Esophagus squamous epithelium (tissue), 5 donors: ENCODE measurements around the gene RNF220. TPM values are rescaled to one million over a fixed set of nuclear protein-coding genes. Genes with fewer than 3 reads are reported as not detected.

Experiments
- DNase-seq: peaks from one replicate; lab custom pipeline; 2025; lab: John Stamatoyannopoulos, UW
- H3K27ac ChIP-seq, 4 donors: fragments of 200-600 bp; sonication (generic); one replicate each; pipeline ENCODE4 v1.5.1; 2016 to 2019; ENCODE audit warnings: mild to moderate bottlenecking in 1 of 4
- H3K27me3 ChIP-seq, 4 donors: fragments of 200-600 bp; sonication (generic); 1 replicate in 3 of 4; 2 replicates in 1 of 4; pipeline versions ENCODE4 v1.5.1 to v1.6.0; 2017 to 2021; ENCODE audit warnings: antibody characterized with exemption in 1 of 4
- H3K36me3 ChIP-seq, 3 donors: fragments of 200-600 bp; sonication (generic); one replicate each; pipeline ENCODE4 v1.5.1; 2016 to 2019
- H3K4me1 ChIP-seq, 3 donors: fragments of 200-600 bp; sonication (generic); one replicate each; pipeline ENCODE4 v1.5.1; 2017 to 2019
- H3K4me3 ChIP-seq, 4 donors: fragments of 200-600 bp; sonication (generic); 1 replicate in 3 of 4; 2 replicates in 1 of 4; pipeline ENCODE4 v1.5.1; 2016 to 2019; ENCODE audit warnings: mild to moderate bottlenecking in 2 of 4, moderate library complexity in 1 of 4
- H3K9me3 ChIP-seq, 3 donors: fragments of 200-600 bp; sonication (generic); one replicate each; pipeline ENCODE4 v1.5.1; 2016 to 2019
- CTCF ChIP-seq, 6 experiments: fragments of 450-650 bp in 4 of 6; fragments of 200-600 bp in 2 of 6; sonication (generic) in 2 of 6; IDR thresholded peaks; one replicate each; pipeline ENCODE4 v1.5.1; 2016 to 2019; ENCODE audit warnings: antibody characterized with exemption in 6 of 6, mild to moderate bottlenecking in 4 of 6, moderate library complexity in 4 of 6
- POLR2A ChIP-seq, 4 donors: fragments of 450-650 bp; IDR thresholded peaks; one replicate each; pipeline ENCODE4 v1.6.1; 2017; ENCODE audit warnings: antibody characterized with exemption in 4 of 4, mild to moderate bottlenecking in 4 of 4, moderate library complexity in 3 of 4
- WGBS, 2 donors: methylation state at CpG; one replicate each; pipeline ENCODE4 v1.1.5; 2018; 5-methylcytosine and 5-hydroxymethylcytosine counted together
- intact Hi-C: fragments of 100-400 bp; cut with DNase I; formaldehyde crosslinking; loops from one replicate; pipeline ENCODE4 v1.15.0; 2022
- total RNA-seq, 4 donors: library from RNA; depleted of rRNA; stranded (reverse); fragments of >200 nt; gene quantifications; one replicate each; pipeline ENCODE4 v1.1.0, GENCODE V29; 2016
- donor health status: DM: yes; HTN: yes; CAD: no.

RNF220 gene
- total RNA-seq, 4 donors from 2014 or later = 44.8 to 111 (median 60.3) TPM

- no peak for TF ChIP-seq POLR2A (IDR thresholded peaks at IDR 0.05)
- TF ChIP-seq CTCF (IDR thresholded peaks at IDR 0.05) = no peak
- Histone ChIP-seq H3K4me1 (peaks cover 0 to 15% (median 9%) of the 10 kb centered on the region in 3 donors), H3K4me3 (no peak overlapping the region), H3K27me3 (peaks cover 0 to 31% (median 2%) of the 10 kb centered on the region in 4 donors), H3K36me3 (no peaks in the 10 kb centered on the region), H3K9me3 (no peaks in the 10 kb centered on the region), H3K27ac (peak overlapping the region in 2 of 4 donors; percentile 50 to 58)
- no peak for DNase-seq
- WGBS, 2 donors = 45 to 76% methylated on average over 3 of the region's 3 CpGs
- intact Hi-C loops = no loop called here
Observed at GRCh38 chr1:44620072-44620471, 215.0 kb downstream of the RNF220 start.

DNA sequence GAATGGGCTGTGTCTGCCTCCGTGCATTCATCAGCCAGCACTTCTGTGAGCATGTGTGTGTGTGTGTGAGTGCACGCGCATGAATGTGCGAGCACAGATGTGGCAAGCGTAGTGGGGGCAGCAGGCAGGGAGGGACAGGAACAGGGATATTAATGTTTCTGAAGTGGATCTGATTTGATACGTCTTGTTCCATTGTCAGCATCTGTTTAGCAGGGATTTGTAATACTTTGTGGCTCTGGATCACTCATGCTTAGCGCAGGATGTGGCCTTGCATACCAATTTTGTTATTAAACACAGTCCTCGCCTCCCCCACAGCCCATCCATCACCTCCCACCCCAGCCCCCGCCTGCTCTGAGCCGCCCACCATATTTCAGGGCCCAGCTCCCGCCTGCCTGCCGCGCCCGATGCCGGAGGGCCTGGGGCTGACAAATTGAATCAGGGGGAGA is 216.8 kb downstream of the RNF220 start:
- 77 to 87% methylated on average over 9 to 12 of the region's 15 CpGs for WGBS, 2 donors

DNA sequence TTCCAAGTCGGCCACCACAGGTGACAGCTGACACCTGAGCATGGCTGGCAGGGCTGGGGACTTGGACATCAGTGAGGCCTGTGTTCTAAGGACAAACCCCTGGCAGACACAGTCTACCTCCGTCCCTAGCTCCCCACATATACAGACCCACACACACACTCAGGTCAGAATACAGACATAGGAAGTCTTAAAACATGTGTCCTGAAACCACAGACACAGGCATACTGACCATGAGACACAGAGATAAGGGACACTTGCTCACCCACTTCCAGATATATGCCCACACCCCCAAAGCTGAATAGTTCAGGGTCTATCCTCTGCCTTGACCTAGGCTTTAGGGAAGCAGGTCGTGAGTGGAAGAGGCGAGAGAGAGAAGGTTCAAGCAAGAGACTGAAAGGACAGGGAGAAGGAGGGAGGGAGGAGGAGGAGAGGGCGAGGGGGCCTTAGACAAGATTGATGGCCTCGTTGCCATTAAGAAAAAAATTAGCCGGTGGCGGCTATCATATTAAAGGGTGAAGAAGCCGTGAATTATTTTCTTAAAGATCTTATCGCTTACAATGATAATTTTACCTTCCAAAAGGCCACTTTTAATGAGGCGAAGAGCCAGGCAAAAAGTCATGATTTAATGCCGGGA is 219.3 kb downstream of the RNF220 start:
- WGBS, 2 donors = 85 to 87% methylated on average over 10 to 11 of the region's 12 CpGs
- Histone ChIP-seq H3K27me3 (no peaks in the 10 kb centered on the region), H3K27ac (no peak overlapping the region), H3K9me3 (no peaks in the 10 kb centered on the region), H3K4me1 (no peaks in the 10 kb centered on the region), H3K36me3 (no peaks in the 10 kb centered on the region), H3K4me3 (no peak overlapping the region)
- TF ChIP-seq POLR2A (IDR thresholded peaks at IDR 0.05) (no peak), CTCF (IDR thresholded peaks at IDR 0.05) (no peak)
- no peak for DNase-seq
- intact Hi-C loops = no loop called here

More for the DNA sequence above, 216.8 kb downstream of the RNF220 start:
- no peak for TF ChIP-seq CTCF (IDR thresholded peaks at IDR 0.05)
- no peak for TF ChIP-seq POLR2A (IDR thresholded peaks at IDR 0.05)
- no peaks in the 10 kb centered on the region for H3K9me3 ChIP-seq
- no peak for DNase-seq
- H3K27me3 ChIP-seq = peaks cover 0 to 16% (median 2%) of the 10 kb centered on the region in 4 donors
- intact Hi-C loops = no loop called here
- H3K36me3 ChIP-seq = no peaks in the 10 kb centered on the region
- H3K27ac ChIP-seq = no peak overlapping the region
- H3K4me1 ChIP-seq = peaks cover 0 to 11% (median 8%) of the 10 kb centered on the region in 3 donors
- no peak overlapping the region for H3K4me3 ChIP-seq

GRCh38 chr1:44625348-44625747 is 220.3 kb downstream of the RNF220 start:
- H3K4me1 ChIP-seq = no peaks in the 10 kb centered on the region
- TF ChIP-seq POLR2A (IDR thresholded peaks at IDR 0.05) = no peak
- no peaks in the 10 kb centered on the region for H3K27me3 ChIP-seq
- no peaks in the 10 kb centered on the region for H3K36me3 ChIP-seq
- intact Hi-C loops = no loop called here
- no peak overlapping the region for H3K4me3 ChIP-seq
- no peak for DNase-seq
- no peak overlapping the region for H3K27ac ChIP-seq
- 67 to 69% methylated on average over 1 to 5 of the region's 7 CpGs for WGBS, 2 donors
- no peaks in the 10 kb centered on the region for H3K9me3 ChIP-seq

- DNase-seq = no peak
- WGBS, 2 donors = 86 to 88% methylated on average over 5 of the region's 5 CpGs
- intact Hi-C loops = no loop called here
- Histone ChIP-seq H3K4me3 (no peak overlapping the region), H3K27me3 (no peaks in the 10 kb centered on the region), H3K36me3 (peaks cover 0 to 9% (median 0%) of the 10 kb centered on the region in 3 donors), H3K4me1 (peaks cover 5 to 27% (median 8%) of the 10 kb centered on the region in 3 donors), H3K9me3 (no peaks in the 10 kb centered on the region), H3K27ac (no peak overlapping the region)
- TF ChIP-seq POLR2A (IDR thresholded peaks at IDR 0.05) (no peak), CTCF (IDR thresholded peaks at IDR 0.05) (no peak)
Observed at GRCh38 chr1:44628962-44629756, 224.1 kb downstream of the RNF220 start.
